HTERT RPE-1 (cell line): Measurements from ENCODE around the gene TMEM170A.
"Not testable (repeated sequence)": the region's sequence is repeated elsewhere in the genome, so short reads cannot be mapped to it uniquely, and the experiment has no call there.

Experiments
- in situ Hi-C: fragments of 300-500 bp; cut with MboI; formaldehyde crosslinking; loops from 4 replicates; pipeline ENCODE4 v1.14.3; 2020; ENCODE audit warnings: low sequenced_read_pairs

TMEM170A gene, protein sequence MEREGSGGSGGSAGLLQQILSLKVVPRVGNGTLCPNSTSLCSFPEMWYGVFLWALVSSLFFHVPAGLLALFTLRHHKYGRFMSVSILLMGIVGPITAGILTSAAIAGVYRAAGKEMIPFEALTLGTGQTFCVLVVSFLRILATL

DNA sequence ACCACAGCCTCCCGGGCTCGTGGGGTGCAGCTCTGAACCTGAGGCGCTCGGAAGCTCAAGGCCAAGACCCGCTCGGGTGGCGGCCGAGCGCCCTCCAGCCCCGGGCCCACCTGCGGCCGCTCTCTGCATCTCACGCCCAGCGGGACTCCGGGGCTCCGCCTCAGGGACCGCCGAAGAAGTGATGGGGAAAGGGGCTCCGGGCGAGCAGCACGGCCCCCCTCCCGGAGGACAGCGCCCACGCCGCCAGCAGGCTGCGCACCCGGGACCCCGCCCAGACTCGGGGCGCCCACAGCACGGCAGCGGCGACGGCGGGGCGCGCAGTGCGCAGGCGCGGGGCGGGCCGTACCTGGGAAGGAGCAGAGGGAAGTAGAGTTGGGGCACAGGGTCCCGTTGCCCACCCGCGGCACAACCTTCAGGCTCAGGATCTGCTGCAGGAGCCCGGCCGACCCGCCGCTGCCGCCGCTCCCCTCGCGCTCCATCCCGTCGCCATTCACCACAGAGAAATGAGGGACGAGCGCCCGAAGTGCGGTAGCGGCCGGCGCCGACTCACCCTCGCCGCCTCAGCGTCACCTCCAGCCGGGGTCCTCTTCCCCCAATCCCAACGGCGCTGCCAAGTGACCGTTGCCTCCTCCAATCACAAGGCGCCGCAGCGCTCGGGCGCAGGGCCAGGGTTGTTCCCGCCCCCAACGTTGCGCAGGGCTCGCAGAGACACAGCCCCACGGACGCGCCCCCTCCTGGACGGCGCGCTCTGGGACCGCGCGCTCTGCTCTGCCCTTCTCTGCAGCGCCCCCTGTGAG is at the start of gene TMEM170A:
TMEM170A (minus strand) TSS at position 568 of the 797 bp plus-strand sequence; CDS start at position 479, 89 bp downstream.
- in situ Hi-C loops = no loop called here

DNA sequence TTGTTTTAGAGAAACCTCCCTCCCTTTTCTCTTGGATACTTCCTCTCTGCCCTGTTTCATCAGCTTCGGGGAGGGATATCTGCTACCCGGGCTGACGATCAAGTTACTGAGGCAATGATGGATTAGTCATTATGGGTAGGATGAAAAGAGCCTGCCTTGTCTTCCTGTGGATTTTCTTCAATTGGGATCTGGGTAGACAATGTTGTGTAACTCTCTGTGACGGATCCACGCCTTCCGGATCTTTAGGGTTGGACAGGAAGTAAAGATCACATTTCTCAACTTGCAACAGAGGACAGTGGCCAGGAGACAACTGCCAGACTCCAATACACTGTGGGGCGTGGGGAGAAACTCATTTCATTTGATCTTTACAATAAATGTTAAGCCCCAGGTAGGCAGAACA is 42.1 kb upstream of the TMEM170A start:
- in situ Hi-C loops = no loop called here

DNA sequence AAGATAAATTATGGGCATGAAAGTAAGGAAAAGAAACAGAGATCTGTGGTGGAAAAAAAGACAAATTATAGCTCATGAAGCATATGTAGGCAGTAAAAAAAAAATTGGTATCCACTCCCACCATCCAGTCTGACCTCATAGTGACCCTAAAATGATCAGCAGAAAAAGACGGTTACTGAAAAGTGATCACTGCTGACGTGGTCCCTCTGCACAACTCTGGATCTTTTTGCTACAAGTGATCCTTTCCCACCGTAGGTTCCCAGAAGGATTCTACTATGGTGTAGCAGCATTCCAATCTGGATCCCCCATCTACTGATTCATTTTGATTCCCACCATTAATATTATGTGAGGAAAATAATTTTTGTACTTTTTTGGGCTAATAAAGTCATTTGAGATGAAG is 41.6 kb upstream of the TMEM170A start:
- in situ Hi-C loops = no loop called here

DNA sequence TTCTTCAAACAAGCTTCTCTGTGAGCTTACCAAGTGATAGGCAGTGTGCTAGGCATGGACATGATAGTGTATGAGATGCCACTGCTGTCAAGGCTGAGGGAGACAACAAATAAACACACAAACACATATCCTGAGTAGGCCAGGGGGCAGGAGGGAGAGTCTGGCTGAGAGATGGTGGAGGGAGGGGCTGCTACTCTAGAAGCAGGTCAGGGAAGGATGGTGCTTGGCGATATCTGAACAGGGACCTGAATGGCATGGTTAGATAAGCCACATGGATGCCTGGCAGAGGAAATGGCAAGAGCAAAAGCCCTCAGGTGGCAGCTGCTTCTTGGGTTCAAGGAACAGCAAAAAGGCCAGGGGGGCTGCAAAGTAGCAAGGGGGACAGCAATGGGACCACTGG is 39.3 kb upstream of the TMEM170A start:
- in situ Hi-C loops = no loop called here

- in situ Hi-C loops = no loop called here
Measured at GRCh38 chr16:75502916-75503605, 38.6 kb upstream of the TMEM170A start.

DNA sequence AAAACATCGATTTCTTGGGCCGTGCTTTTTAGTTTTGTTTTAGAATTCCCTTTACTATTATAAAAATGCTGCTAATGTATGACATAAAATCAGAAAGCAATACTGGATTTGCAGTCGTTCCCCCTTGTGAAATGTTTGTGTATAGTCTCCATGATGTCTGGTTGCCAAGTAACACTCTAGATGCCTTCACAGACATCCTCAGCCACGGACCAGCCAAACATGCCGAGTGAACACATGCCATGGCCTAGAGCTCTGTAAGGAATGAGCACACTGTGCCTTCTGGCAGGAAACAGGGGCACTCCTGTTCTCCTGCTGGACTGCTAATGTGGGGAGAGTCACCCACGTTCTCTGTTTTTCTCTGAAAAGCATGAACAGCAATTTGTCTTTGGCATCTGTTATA is 37.3 kb upstream of the TMEM170A start:
- in situ Hi-C loops = not testable (repeated sequence)

DNA sequence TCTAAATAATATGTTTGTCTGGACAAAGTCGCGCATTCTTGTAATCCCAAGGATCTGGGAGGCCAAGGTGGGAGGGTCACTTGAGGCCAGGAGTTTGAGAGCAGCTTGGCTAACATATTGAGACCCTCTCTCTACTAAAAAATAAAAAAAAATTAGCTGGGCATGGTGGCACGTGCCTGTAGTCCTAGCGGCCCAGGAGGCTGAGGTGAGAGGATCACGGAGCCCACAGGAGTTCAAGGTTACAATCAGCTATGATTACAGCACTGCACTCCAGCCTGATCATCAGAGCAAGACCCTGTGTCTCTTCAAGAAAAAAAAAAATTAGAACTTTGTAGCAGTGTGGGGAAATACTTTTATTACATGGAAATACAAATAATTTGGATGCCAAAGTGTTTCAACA is 36.9 kb upstream of the TMEM170A start:
- in situ Hi-C loops = no loop called here

- in situ Hi-C loops = not testable (repeated sequence)
Measured at GRCh38 chr16:75498605-75499322, 34.3 kb upstream of the TMEM170A start.

GRCh38 chr16:75497558-75497957 is 33.1 kb upstream of the TMEM170A start:
- in situ Hi-C loops = no loop called here

GRCh38 chr16:75495076-75495674 is 30.7 kb upstream of the TMEM170A start, which contains the start of gene CHST6:
CHST6 (minus strand) TSS chr16:75495441; CDS start chr16:75479828, 15,613 bp downstream.
- in situ Hi-C loops = no loop called here

GRCh38 chr16:75494661-75495075 is 30.2 kb upstream of the TMEM170A start:
- in situ Hi-C loops = no loop called here

DNA sequence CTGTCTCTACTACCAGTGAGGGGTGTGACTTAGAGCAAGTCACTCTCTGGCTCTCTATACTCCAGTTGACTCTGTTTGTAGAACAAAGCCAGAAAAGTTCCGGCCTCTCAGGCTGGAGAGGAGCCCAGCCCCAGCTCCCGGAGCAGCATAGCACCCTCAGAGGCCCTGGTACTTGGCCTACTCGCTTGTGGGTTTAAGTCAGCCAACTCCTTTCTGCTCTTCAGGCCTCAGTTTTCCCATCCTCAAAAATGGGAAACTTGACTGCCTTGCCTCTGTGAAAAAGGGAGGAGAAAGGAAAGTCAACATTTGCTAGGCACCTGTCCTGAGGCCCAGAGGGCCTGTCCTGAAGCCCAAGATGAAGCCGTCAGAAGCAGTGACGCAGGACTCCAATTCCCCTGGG is 29.7 kb upstream of the TMEM170A start:
- in situ Hi-C loops = no loop called here

DNA sequence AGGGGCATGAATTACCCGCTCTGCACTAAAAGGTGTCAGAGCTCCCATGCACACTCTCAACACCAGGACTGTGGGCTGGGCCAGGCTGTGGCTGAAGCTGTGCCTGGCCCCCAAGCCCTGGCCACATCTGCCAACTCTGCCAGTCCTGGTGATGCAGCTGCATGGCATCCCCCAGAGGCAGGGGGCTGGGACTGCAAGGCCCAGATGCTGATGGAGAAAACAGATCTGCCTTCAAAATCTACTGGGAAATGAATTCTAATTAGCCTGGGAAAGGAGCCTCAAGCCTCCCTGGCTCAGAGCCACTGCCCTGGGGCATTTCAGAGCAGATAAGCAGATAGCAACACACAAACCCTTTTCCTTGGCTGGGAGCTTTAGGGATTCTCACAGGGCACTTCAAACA is 27.4 kb upstream of the TMEM170A start:
- in situ Hi-C loops = no loop called here

DNA sequence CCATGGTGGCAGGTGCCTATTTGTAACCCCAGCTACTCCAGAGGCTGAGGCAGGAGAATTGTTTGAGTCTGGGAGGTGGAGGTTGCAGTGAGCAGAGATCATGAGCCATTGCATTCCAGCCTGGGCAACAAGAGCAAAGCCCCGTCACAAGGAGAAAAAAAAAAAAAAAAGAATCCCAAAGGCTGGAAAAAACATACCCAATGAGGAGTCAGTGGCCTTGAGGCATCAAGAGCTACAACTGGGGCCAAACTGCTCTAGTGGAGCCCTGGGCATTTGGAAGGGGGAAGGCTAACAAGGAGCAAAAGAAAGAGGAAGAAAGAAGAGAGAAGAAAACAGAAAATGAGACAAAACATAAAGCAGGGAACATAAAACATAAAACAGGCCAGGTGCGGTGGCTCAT is 23.8 kb upstream of the TMEM170A start:
- in situ Hi-C loops = no loop called here

- in situ Hi-C loops = no loop called here
Measured at GRCh38 chr16:75486676-75487313, 22.3 kb upstream of the TMEM170A start.

DNA sequence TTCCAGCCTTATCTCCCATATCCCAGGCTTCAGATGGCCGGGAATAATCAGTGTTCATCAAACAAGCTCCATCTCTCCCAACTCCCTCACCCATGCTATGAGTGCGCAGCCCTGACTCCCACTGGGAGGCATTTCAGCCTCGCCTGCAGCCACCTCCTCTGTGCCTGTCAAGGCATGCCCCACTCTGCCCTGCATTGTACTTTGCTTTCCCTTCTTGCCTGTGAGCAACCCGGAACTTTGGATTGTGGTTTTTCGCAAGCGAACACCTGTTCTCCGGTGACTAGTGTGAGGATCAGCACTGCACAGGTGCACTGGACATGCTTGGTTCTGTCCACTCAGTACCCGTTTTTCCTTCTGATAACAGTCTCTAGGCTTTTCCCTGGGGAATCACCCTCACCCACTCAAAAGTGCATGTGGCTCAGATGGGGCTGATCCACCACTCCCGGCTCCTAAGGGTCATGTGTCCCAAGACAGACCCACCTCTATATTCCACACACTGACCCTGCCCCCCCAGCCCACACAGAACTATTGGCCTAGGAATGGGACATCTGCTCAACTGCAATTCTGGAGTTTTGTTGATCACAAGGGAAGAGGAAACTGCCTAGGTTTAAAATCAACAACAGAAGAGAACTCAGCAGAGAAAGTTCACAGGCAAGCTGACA is 21.7 kb upstream of the TMEM170A start:
- in situ Hi-C loops = no loop called here

GRCh38 chr16:75485230-75486013 is 20.9 kb upstream of the TMEM170A start:
- in situ Hi-C loops = no loop called here

DNA sequence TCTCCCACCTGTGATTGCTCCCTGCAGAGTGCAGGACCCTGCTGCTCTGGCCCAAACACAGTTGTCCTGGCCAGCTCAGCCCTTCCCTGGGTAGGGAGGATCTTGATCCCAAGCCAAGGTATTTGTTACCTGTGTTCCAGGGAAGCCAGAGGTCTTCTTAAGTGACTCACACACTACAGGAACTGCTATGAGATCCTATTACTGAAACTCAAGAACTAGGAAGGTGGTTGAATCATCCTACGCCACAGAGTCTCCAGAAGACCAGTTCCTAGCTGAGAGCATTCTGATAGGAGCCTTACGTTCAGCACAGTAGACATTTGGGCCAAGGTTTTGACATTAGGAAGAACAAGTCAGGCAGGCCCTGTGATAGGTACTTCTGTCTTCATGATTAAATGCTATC is 18.7 kb upstream of the TMEM170A start:
- in situ Hi-C loops = no loop called here
